Superior temporal gyrus (tissue), 1 donor: ENCODE data around the gene SFT2D3.

Source experiments
- DNase-seq: peaks from one replicate; pipeline ENCODE4 v3.0.0-alpha.2; 2016; ENCODE audit errors: extremely low spot score

Gene SFT2D3

GRCh38 chr2:127701193-127701650 is at the start of gene SFT2D3:
Gene SFT2D3, plus strand, starts transcription at chr2:127701497. Its CDS starts 32 bp downstream, at chr2:127701529.
- DNase-seq: peak; percentile 93

GRCh38 chr2:127651971-127652550 is 49.2 kb upstream of the SFT2D3 start:
- peak; percentile 89 for DNase-seq

GRCh38 chr2:127652786-127653357 is 48.4 kb upstream of the SFT2D3 start:
- DNase-seq: no peak

GRCh38 chr2:127653421-127654083 is 47.7 kb upstream of the SFT2D3 start:
- no peak for DNase-seq

- DNase-seq: no peak
Measured at GRCh38 chr2:127654084-127654837, 47.0 kb upstream of the SFT2D3 start.

- no peak for DNase-seq
Measured at GRCh38 chr2:127654838-127655175, 46.5 kb upstream of the SFT2D3 start.

GRCh38 chr2:127655209-127656073 is 45.9 kb upstream of the SFT2D3 start:
- no peak for DNase-seq

- DNase-seq: no peak
Measured at GRCh38 chr2:127656569-127657231, 44.6 kb upstream of the SFT2D3 start.

GRCh38 chr2:127657232-127657595 is 44.1 kb upstream of the SFT2D3 start:
- no peak for DNase-seq

- DNase-seq: no peak
Measured at GRCh38 chr2:127658146-127658545, 43.2 kb upstream of the SFT2D3 start.

GRCh38 chr2:127658641-127659407 is 42.5 kb upstream of the SFT2D3 start:
- no peak for DNase-seq

GRCh38 chr2:127659408-127660290 is 41.6 kb upstream of the SFT2D3 start:
- no peak for DNase-seq

GRCh38 chr2:127660291-127660578 is 41.1 kb upstream of the SFT2D3 start:
- no peak for DNase-seq

- DNase-seq: peak; percentile 80
Measured at GRCh38 chr2:127661072-127661649, 40.1 kb upstream of the SFT2D3 start.

- no peak for DNase-seq
Measured at GRCh38 chr2:127661949-127662510, 39.3 kb upstream of the SFT2D3 start.

GRCh38 chr2:127662937-127663565 is 38.2 kb upstream of the SFT2D3 start:
- DNase-seq: no peak

- no peak for DNase-seq
Measured at GRCh38 chr2:127663566-127664064, 37.7 kb upstream of the SFT2D3 start.
